HG03520 (cell line): ENCODE results near the gene ZNF385C.
"Not testable (repeated sequence)": the region's sequence is repeated elsewhere in the genome, so short reads cannot be mapped to it uniquely, and the experiment has no call there.

Experiments
- ATAC-seq: cut with Tn5 transposase; IDR thresholded peaks from one replicate; pipeline ENCODE4 v1.9.1; 2021; ENCODE audit warnings: mild to moderate bottlenecking, moderate library complexity; ENCODE audit not compliant: unreplicated experiment

ZNF385C gene, protein sequence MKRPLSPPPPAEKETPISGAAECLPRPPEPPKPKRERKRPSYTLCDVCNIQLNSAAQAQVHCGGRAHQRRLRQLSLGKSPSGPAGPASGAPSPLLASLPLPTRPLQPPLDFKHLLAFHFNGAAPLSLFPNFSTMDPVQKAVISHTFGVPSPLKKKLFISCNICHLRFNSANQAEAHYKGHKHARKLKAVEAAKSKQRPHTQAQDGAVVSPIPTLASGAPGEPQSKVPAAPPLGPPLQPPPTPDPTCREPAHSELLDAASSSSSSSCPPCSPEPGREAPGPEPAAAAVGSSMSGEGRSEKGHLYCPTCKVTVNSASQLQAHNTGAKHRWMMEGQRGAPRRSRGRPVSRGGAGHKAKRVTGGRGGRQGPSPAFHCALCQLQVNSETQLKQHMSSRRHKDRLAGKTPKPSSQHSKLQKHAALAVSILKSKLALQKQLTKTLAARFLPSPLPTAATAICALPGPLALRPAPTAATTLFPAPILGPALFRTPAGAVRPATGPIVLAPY

GRCh38 chr17:42097691-42098631, at the start of gene ZNF385C:
Gene ZNF385C (minus strand): TSS chr17:42098473. CDS start chr17:42063056, 35,417 bp downstream.
- ATAC-seq = no peak

DNA sequence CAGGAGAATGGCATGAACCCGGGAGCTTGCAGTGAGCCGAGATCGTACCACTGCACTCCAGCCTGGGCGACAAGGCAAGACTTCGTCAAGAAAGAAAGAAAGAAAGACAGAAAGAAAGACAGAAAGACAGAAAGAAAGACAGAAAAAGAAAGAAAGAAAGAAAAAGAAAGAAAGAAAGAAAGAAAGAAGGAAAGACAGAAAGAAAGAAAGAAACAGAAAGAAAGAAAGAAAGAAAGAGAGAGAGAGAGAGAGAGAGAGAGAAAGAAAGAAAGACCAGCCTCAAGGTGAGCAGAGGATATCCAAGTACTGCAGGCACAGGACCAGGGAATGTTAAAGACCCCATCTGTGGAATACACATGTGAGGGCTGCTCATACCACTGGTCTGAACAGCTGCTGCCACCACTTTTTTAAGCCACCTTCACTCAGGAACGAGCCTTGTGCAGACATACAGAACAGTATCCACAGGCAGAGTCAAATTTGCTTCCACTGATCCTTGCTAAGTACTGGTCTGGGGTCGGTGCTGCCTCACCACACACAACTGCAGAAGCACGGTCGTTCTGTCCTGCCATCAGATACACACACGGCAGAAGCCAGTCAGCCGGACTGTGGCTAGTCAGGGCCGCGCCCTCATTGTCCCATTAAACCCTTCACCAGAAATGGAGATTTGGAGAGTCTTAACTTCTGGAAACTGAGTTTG, 48.8 kb upstream of the ZNF385C start:
- ATAC-seq = no peak

- not testable (repeated sequence) for ATAC-seq
These were observed 44.9 kb upstream of the ZNF385C start for GRCh38 chr17:42143138-42143537.

- ATAC-seq = no peak
These were observed 44.2 kb upstream of the ZNF385C start for GRCh38 chr17:42142371-42142896.

- ATAC-seq = no peak
These were observed 43.1 kb upstream of the ZNF385C start for GRCh38 chr17:42141382-42141781.

- ATAC-seq = not testable (repeated sequence)
These were observed 42.4 kb upstream of the ZNF385C start for GRCh38 chr17:42140690-42141089.

GRCh38 chr17:42138749-42139492, 40.6 kb upstream of the ZNF385C start:
- no peak for ATAC-seq

GRCh38 chr17:42136654-42137051, 38.4 kb upstream of the ZNF385C start:
- ATAC-seq = no peak

DNA sequence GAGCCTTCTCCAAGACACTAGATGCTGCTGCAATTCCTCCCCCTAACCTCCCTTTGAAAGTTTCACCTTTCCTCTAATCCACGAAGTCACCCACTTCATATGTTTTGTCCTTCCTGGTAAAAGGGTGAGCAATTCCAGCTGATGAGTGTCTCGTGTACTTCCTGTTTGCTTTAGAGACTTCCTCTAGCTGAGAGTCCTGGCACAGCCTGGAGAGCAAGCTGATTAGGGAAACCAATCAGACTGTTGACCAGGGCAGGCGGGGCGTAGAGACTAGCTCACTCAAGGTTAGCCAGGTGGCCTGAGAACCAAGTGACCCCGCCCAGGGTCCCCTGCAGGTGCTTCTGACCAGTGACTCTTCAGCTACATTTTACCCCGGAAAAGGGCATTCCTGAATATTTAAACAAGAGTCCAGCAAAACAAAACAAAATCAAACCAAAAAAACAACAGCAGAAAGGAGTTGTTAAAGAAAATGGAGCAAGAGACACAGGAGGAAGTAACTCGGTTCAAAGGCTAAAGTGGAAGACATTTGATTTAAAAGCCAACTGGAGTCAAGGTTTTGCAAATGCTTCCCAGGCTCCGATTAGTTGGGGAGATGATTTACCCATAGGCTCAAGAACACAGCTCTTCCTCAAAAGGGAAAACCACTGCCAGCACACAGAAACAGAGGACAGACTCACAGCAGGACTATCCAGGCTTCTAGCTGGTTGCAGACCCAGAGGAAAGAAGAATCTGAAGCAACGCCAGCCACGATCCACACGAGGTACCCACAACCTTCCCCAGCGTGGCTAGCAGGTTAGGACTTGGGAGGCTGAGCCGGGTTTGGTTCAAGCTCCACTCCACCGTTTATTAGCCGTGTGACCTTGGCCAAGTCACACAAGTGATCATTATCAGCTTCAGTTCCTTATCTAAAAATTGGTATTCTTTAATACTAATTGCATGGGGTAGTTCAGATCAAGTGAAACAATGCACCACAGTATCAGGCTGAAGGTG, 37.7 kb upstream of the ZNF385C start:
- ATAC-seq = no peak

- no peak for ATAC-seq
These were observed 36.9 kb upstream of the ZNF385C start for GRCh38 chr17:42135151-42135550.

GRCh38 chr17:42133461-42134041, 35.3 kb upstream of the ZNF385C start:
- no peak for ATAC-seq

DNA sequence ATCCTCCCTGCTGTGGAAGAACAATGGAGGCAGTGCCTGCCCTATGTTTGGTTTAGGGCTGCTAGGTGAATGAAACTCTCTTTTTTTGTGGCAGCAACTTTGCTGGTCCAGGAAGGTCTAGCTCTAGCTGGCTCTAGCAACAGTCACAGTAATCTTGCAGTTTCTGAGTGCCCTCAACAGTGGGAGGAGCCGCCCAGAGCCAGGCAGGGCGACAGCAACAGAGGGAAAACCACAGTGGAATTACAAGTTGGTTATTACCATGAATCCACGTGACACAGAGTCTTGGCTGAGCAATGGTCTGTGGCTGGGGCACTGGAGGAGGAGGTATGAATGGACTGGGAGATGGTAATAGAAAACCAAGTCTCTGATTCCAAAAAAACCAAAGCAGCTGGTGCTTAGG, 34.7 kb upstream of the ZNF385C start:
- no peak for ATAC-seq

DNA sequence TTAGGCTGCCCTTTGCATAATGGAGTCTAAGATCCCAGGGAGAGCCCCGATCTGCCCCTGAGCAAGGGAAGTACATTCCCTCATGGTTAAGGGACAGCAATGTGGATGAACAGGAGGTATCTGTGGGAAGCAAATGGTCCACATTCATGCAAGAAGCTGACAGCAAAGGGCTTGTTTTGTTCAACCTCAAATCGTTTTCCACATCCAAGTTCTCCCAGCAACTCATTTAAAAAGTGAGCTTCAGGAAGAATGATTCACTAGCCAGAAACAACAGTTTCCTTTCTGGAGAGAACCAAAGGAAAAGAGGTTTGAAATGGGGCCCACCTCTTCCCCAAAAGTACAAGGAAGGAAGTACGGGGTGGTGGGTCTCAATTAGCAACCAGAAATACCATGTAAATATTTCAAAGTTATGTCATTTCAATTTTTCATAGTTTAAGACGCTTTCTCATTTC, 33.7 kb upstream of the ZNF385C start:
- ATAC-seq = no peak

- ATAC-seq = no peak
These were observed 33.0 kb upstream of the ZNF385C start for GRCh38 chr17:42131232-42131631.

GRCh38 chr17:42130310-42130936, 32.1 kb upstream of the ZNF385C start:
- ATAC-seq = no peak

DNA sequence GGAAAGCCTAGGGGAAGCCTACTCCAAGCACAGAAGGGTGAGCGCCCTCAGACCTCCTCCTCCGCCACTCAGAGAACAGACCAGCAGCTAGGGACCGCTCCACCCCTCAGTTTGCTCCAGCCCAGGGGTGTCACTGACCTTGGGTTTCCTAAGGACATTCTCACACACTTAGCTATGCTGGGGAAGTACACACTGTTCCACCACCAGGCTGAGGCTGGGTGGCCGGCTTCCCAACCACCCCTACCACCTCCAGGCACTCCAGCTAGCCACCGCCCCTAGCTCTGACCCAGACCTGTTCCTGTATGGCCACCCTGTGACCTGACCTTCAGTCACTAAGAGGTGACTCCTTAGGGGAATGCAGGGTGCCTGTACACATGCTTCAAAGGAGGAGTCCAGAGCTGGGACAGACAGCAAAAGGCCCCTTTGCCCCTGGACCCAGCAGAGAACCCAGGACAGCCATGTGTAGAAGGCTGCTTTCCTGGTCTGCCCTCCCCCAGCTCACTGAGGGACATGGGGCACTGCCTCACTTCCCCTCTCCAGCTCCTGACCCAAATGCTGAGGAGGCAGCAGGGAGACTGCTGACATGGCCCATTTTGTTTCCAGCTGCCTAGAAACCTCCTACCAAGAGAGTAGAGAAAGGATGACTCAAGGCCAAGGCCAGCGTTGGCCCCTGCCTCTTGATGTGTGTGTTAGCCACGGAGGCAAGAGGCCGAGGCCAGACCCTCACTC, 31.0 kb upstream of the ZNF385C start:
- ATAC-seq = no peak

DNA sequence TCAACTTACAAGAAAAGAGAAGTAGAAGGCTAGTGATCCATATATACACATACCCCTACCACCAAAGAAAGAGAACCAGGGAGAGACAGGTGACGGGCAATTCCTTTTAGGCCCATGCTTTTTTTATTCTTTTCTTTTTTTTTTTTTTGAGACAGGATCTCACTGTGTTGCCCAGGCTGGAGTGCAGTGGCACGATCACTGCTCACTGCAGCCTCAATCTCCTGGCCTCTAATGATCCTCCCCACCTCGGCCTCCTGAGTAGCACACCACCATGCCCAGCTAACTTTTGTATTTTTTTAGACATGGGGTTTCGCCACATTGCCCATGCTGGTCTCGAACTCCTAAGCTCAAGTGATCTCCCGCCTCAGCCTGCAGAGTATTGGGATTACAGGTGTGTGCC, 29.1 kb upstream of the ZNF385C start:
- ATAC-seq = no peak
